ACC112 (cell line): ENCODE measurements around the gene ADRB1.

ENCODE experiments used
- H2AFZ ChIP-seq: fragments of 200-600 bp; sonication (generic); one replicate; pipeline ENCODE4 v1.6.0; 2017; ENCODE audit warnings: antibody characterized with exemption, low read length; ENCODE audit not compliant: unreplicated experiment
- H3K27ac ChIP-seq: fragments of 200-600 bp; sonication (generic); 2 replicates; pipeline ENCODE4 v1.5.1; 2014; ENCODE audit warnings: low read depth, mild to moderate bottlenecking, antibody characterized with exemption, low read length, moderate library complexity
- H3K27me3 ChIP-seq: fragments of 200-600 bp; sonication (generic); 2 replicates; pipeline ENCODE4 v1.6.1; 2014; ENCODE audit warnings: mild to moderate bottlenecking, antibody characterized with exemption, low read length, moderate library complexity, mixed read lengths; ENCODE audit not compliant: insufficient read depth
- H3K36me3 ChIP-seq: fragments of 200-600 bp; sonication (generic); 2 replicates; pipeline ENCODE4 v1.6.1; 2016; ENCODE audit warnings: mild to moderate bottlenecking, antibody characterized with exemption, low read length, moderate library complexity, mixed read lengths; ENCODE audit not compliant: insufficient read depth
- H3K4me1 ChIP-seq: fragments of 200-600 bp; sonication (generic); one replicate; pipeline ENCODE4 v1.6.1; 2016; ENCODE audit warnings: low read length, mixed read lengths; ENCODE audit not compliant: insufficient read depth, unreplicated experiment, control insufficient read depth
- H3K4me3 ChIP-seq: fragments of 200-600 bp; sonication (generic); 2 replicates; pipeline ENCODE4 v1.5.1; 2014; ENCODE audit warnings: mild to moderate bottlenecking, low read depth, low read length
- H3K79me2 ChIP-seq: fragments of 200-600 bp; sonication (generic); one replicate; pipeline ENCODE4 v1.6.0; 2016; ENCODE audit warnings: low read length; ENCODE audit not compliant: control insufficient read depth, unreplicated experiment, insufficient read depth

Gene ADRB1

GRCh38 chr10:114071178-114071577, 27.5 kb downstream of the ADRB1 start:
- Histone ChIP-seq H2AFZ (no peak overlapping the region), H3K27me3 (no peaks in the 10 kb centered on the region), H3K36me3 (no peaks in the 10 kb centered on the region), H3K79me2 (no peaks in the 10 kb centered on the region), H3K27ac (no peak overlapping the region), H3K4me3 (no peak overlapping the region), H3K4me1 (peaks cover 5% of the 10 kb centered on the region)

GRCh38 chr10:114073395-114074186, 29.9 kb downstream of the ADRB1 start:
- no peak overlapping the region for H2AFZ ChIP-seq
- H3K27ac ChIP-seq: no peak overlapping the region
- peaks cover 9% of the 10 kb centered on the region; the same call in 1 of the 2 replicates for H3K27me3 ChIP-seq
- no peaks in the 10 kb centered on the region for H3K79me2 ChIP-seq
- no peaks in the 10 kb centered on the region for H3K4me1 ChIP-seq
- H3K36me3 ChIP-seq: no peaks in the 10 kb centered on the region
- H3K4me3 ChIP-seq: no peak overlapping the region

GRCh38 chr10:114075093-114075492, 31.4 kb downstream of the ADRB1 start:
- H3K27me3 ChIP-seq: peaks cover 14% of the 10 kb centered on the region; the same call in 1 of the 2 replicates

GRCh38 chr10:114077347-114077746, 33.7 kb downstream of the ADRB1 start:
- H3K27me3 ChIP-seq: peaks cover 18% of the 10 kb centered on the region; the same call in 1 of the 2 replicates
- no peak overlapping the region for H3K4me3 ChIP-seq
- no peak overlapping the region for H3K27ac ChIP-seq
- H2AFZ ChIP-seq: no peak overlapping the region
- no peaks in the 10 kb centered on the region for H3K79me2 ChIP-seq
- no peaks in the 10 kb centered on the region for H3K36me3 ChIP-seq
- H3K4me1 ChIP-seq: no peaks in the 10 kb centered on the region

More at GRCh38 chr10:114075093-114075492, 31.4 kb downstream of the ADRB1 start:
- H3K79me2 ChIP-seq: no peaks in the 10 kb centered on the region
- H3K4me3 ChIP-seq: no peak overlapping the region
- H2AFZ ChIP-seq: no peak overlapping the region
- no peaks in the 10 kb centered on the region for H3K36me3 ChIP-seq
- H3K27ac ChIP-seq: no peak overlapping the region
- no peaks in the 10 kb centered on the region for H3K4me1 ChIP-seq

GRCh38 chr10:114077815-114078219, 34.2 kb downstream of the ADRB1 start:
- H3K4me3 ChIP-seq: no peak overlapping the region
- H3K79me2 ChIP-seq: no peaks in the 10 kb centered on the region
- no peaks in the 10 kb centered on the region for H3K4me1 ChIP-seq
- no peaks in the 10 kb centered on the region for H3K36me3 ChIP-seq
- no peak overlapping the region for H2AFZ ChIP-seq
- peaks cover 18% of the 10 kb centered on the region; the same call in 1 of the 2 replicates for H3K27me3 ChIP-seq
- H3K27ac ChIP-seq: no peak overlapping the region

- no peaks in the 10 kb centered on the region for H3K4me1 ChIP-seq
- no peaks in the 10 kb centered on the region for H3K36me3 ChIP-seq
- no peak overlapping the region for H2AFZ ChIP-seq
- H3K27me3 ChIP-seq: peaks cover 18% of the 10 kb centered on the region; the same call in 1 of the 2 replicates
- H3K27ac ChIP-seq: no peak overlapping the region
- no peak overlapping the region for H3K4me3 ChIP-seq
- H3K79me2 ChIP-seq: no peaks in the 10 kb centered on the region
Measured at GRCh38 chr10:114078346-114078745, 34.7 kb downstream of the ADRB1 start.

GRCh38 chr10:114079421-114079820, 35.8 kb downstream of the ADRB1 start:
- no peaks in the 10 kb centered on the region for H3K36me3 ChIP-seq
- no peaks in the 10 kb centered on the region for H3K4me1 ChIP-seq
- H3K4me3 ChIP-seq: no peak overlapping the region
- H3K79me2 ChIP-seq: no peaks in the 10 kb centered on the region
- no peak overlapping the region for H3K27ac ChIP-seq
- H3K27me3 ChIP-seq: peaks cover 18% of the 10 kb centered on the region; the same call in 1 of the 2 replicates
- H2AFZ ChIP-seq: no peak overlapping the region

GRCh38 chr10:114081911-114082583, 38.4 kb downstream of the ADRB1 start:
- Histone ChIP-seq H3K27ac (no peak overlapping the region), H3K4me1 (no peaks in the 10 kb centered on the region), H3K36me3 (no peaks in the 10 kb centered on the region), H3K27me3 (peaks cover 13% of the 10 kb centered on the region; the same call in 1 of the 2 replicates), H3K4me3 (no peak overlapping the region), H3K79me2 (no peaks in the 10 kb centered on the region), H2AFZ (no peak overlapping the region)

- no peak overlapping the region for H3K4me3 ChIP-seq
- H2AFZ ChIP-seq: no peak overlapping the region
- H3K27me3 ChIP-seq: peaks cover 12% of the 10 kb centered on the region; the same call in 1 of the 2 replicates
- no peaks in the 10 kb centered on the region for H3K79me2 ChIP-seq
- H3K36me3 ChIP-seq: no peaks in the 10 kb centered on the region
- H3K4me1 ChIP-seq: no peaks in the 10 kb centered on the region
- H3K27ac ChIP-seq: no peak overlapping the region
Measured at GRCh38 chr10:114083040-114083439, 39.4 kb downstream of the ADRB1 start.

GRCh38 chr10:114084215-114084614, 40.5 kb downstream of the ADRB1 start:
- Histone ChIP-seq H3K4me1 (no peaks in the 10 kb centered on the region), H2AFZ (no peak overlapping the region), H3K4me3 (no peak overlapping the region), H3K79me2 (no peaks in the 10 kb centered on the region), H3K27me3 (peaks cover 9% of the 10 kb centered on the region; the same call in 1 of the 2 replicates), H3K27ac (no peak overlapping the region), H3K36me3 (no peaks in the 10 kb centered on the region)
